Stimulated activated CD4-positive, alpha-beta T cell treated with anti-CD3 and anti-CD28 coated beads, TNF-alpha, amount 100 ng/mL, for 48 hours (primary cell): Measurements from ENCODE around the gene RIOK1.
"Not testable (repeated sequence)": the region's sequence is repeated elsewhere in the genome, so short reads cannot be mapped to it uniquely, and the experiment has no call there.

ENCODE experiments used
- DNase-seq, 3 donors: peaks; one replicate each; pipeline ENCODE4 v3.0.0-alpha.2; 2020; ENCODE audit warnings: low read depth in 3 of 3

RIOK1 gene

GRCh38 chr6:7441048-7441775 is 51.6 kb downstream of the RIOK1 start:
- no peak for DNase-seq

GRCh38 chr6:7442467-7442866 is 52.9 kb downstream of the RIOK1 start:
- DNase-seq: no peak

- DNase-seq: no peak
Observed at GRCh38 chr6:7445101-7445500, 55.5 kb downstream of the RIOK1 start.

- no peak for DNase-seq
Observed at GRCh38 chr6:7445885-7446461, 56.4 kb downstream of the RIOK1 start.

GRCh38 chr6:7446619-7447325 is 57.2 kb downstream of the RIOK1 start:
- no peak for DNase-seq

- no peak for DNase-seq
Observed at GRCh38 chr6:7448232-7448631, 58.6 kb downstream of the RIOK1 start.

- DNase-seq: no peak
Observed at GRCh38 chr6:7449018-7449417, 59.4 kb downstream of the RIOK1 start.

- no peak for DNase-seq
Observed at GRCh38 chr6:7451326-7451725, 61.7 kb downstream of the RIOK1 start.

- no peak for DNase-seq
Observed at GRCh38 chr6:7452898-7453297, 63.3 kb downstream of the RIOK1 start.

GRCh38 chr6:7454696-7455358 is 65.2 kb downstream of the RIOK1 start:
- no peak for DNase-seq

- not testable (repeated sequence) for DNase-seq
Observed at GRCh38 chr6:7456302-7456701, 66.7 kb downstream of the RIOK1 start.

- DNase-seq: no peak
Observed at GRCh38 chr6:7461416-7461815, 71.8 kb downstream of the RIOK1 start.

GRCh38 chr6:7463785-7464184 is 74.2 kb downstream of the RIOK1 start:
- no peak for DNase-seq

- no peak for DNase-seq
Observed at GRCh38 chr6:7467007-7467897, 77.6 kb downstream of the RIOK1 start.
